ENCODE data around the gene ACY1. TPM values are rescaled to one million over a fixed set of nuclear protein-coding genes. Genes with fewer than 3 reads are reported as not detected.

The ACY1 gene
- total RNA-seq, 2 donors from 2014 or later: 58.2 to 69.4 TPM

DNA sequence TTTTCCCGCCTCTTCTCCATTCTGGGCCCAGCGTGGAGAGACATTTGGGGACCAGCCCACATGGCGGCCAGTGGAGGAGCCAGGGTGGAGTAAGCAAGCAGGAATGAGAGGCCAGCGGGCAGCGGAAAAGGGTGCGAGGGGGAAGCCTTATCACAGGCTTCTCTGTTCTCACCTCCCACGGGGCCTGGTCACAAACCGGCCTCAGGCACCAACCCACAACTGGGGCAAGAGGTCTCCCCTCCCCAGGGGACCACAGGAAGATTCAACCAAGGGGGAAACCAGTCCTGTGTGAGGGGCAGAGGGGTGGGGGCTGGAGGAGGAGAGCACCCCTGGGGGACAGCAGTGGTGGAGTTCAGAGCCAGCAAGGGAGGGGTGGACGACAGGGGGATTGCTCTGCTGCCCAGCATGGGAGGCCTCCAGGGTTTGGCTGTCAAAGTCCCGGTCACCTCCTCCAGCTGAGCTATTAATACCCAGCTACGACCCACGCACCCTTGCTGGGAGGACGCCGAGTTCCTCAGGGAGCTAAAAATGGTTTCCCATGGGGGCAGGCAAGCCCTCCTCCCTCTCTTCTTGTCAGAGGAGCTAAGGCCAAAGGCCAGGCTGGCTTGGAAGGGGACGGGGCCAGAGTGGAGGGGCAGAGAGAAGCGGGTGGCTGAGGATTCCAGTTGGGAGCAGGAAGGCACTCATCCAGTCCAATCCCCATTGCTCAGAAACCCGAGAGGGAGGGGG lies 36.2 kb downstream of the ACY1 start:
- Mint-ChIP-seq H3K36me3 (ENCODE audit: low read depth) (no peaks in the 10 kb centered on the region), H3K9me3 (no peaks in the 10 kb centered on the region), H3K27me3 (ENCODE audit: insufficient read depth) (no peaks in the 10 kb centered on the region), H3K27ac (no peak overlapping the region), H3K4me3 (no peak overlapping the region), H3K4me1 (peaks cover 5% of the 10 kb centered on the region)
- Histone ChIP-seq H3K4me1 (ENCODE audit: control insufficient read depth, insufficient read depth, low read length) (no peaks in the 10 kb centered on the region), H3K4me3 (ENCODE audit: low read length) (no peak overlapping the region), H3K9me3 (ENCODE audit: control insufficient read depth, low read length) (no peaks in the 10 kb centered on the region), H3K27ac (ENCODE audit: low read depth, low read length) (no peak overlapping the region), H3K27me3 (ENCODE audit: control insufficient read depth, insufficient read depth, low read length, poor library complexity, severe bottlenecking) (no peaks in the 10 kb centered on the region), H3K36me3 (ENCODE audit: control insufficient read depth, insufficient read depth, low read length) (no peaks in the 10 kb centered on the region), H3K9ac (ENCODE audit: extremely low read depth, low read length, poor library complexity, severe bottlenecking) (no peak overlapping the region)
- no peak for DNase-seq
- no peak for TF ChIP-seq CTCF (conservative IDR thresholded peaks at IDR 0.05)
- whole genome bisulfite sequencing, 2 experiments (ENCODE audit: insufficient coverage in 1 of 2, insufficient read length in 1 of 2): 81 to 86% methylated on average over 11 to 17 of the region's 17 CpGs

- H3K27ac ChIP-seq (ENCODE audit: low read depth, low read length): no peak overlapping the region
- Mint-ChIP-seq H3K9me3 (no peaks in the 10 kb centered on the region), H3K36me3 (ENCODE audit: low read depth) (no peaks in the 10 kb centered on the region), H3K27ac (no peak overlapping the region), H3K27me3 (ENCODE audit: insufficient read depth) (no peaks in the 10 kb centered on the region), H3K4me1 (peaks cover 5% of the 10 kb centered on the region), H3K4me3 (no peak overlapping the region)
- H3K4me1 ChIP-seq (ENCODE audit: control insufficient read depth, insufficient read depth, low read length): no peaks in the 10 kb centered on the region
- no peak overlapping the region for H3K4me3 ChIP-seq (ENCODE audit: low read length)
- 96 to 100% methylated on average over 2 to 7 of the region's 7 CpGs for WGBS, 2 experiments (ENCODE audit: insufficient coverage in 1 of 2, insufficient read length in 1 of 2)
- H3K27me3 ChIP-seq (ENCODE audit: control insufficient read depth, insufficient read depth, low read length, poor library complexity, severe bottlenecking): no peaks in the 10 kb centered on the region
- TF ChIP-seq CTCF (conservative IDR thresholded peaks at IDR 0.05): no peak
- H3K36me3 ChIP-seq (ENCODE audit: control insufficient read depth, insufficient read depth, low read length): no peaks in the 10 kb centered on the region
- H3K9ac ChIP-seq (ENCODE audit: extremely low read depth, low read length, poor library complexity, severe bottlenecking): no peak overlapping the region
- H3K9me3 ChIP-seq (ENCODE audit: control insufficient read depth, low read length): no peaks in the 10 kb centered on the region
- DNase-seq: no peak
These were observed 37.5 kb downstream of the ACY1 start for GRCh38 chr3:52020796-52021195.

GRCh38 chr3:52021489-52022268 lies 38.3 kb downstream of the ACY1 start:
- Mint-ChIP-seq H3K4me1 (peaks cover 5% of the 10 kb centered on the region), H3K9me3 (no peaks in the 10 kb centered on the region), H3K27me3 (ENCODE audit: insufficient read depth) (no peaks in the 10 kb centered on the region), H3K27ac (no peak overlapping the region), H3K4me3 (no peak overlapping the region), H3K36me3 (ENCODE audit: low read depth) (no peaks in the 10 kb centered on the region)
- H3K9me3 ChIP-seq (ENCODE audit: control insufficient read depth, low read length): no peaks in the 10 kb centered on the region
- H3K36me3 ChIP-seq (ENCODE audit: control insufficient read depth, insufficient read depth, low read length): no peaks in the 10 kb centered on the region
- no peak overlapping the region for H3K27ac ChIP-seq (ENCODE audit: low read depth, low read length)
- no peak for TF ChIP-seq CTCF (conservative IDR thresholded peaks at IDR 0.05)
- H3K9ac ChIP-seq (ENCODE audit: extremely low read depth, low read length, poor library complexity, severe bottlenecking): no peak overlapping the region
- DNase-seq: no peak
- no peaks in the 10 kb centered on the region for H3K4me1 ChIP-seq (ENCODE audit: control insufficient read depth, insufficient read depth, low read length)
- H3K27me3 ChIP-seq (ENCODE audit: control insufficient read depth, insufficient read depth, low read length, poor library complexity, severe bottlenecking): no peaks in the 10 kb centered on the region
- no peak overlapping the region for H3K4me3 ChIP-seq (ENCODE audit: low read length)
- 88 to 96% methylated on average over 6 to 10 of the region's 10 CpGs for whole genome bisulfite sequencing, 2 experiments (ENCODE audit: insufficient coverage in 1 of 2, insufficient read length in 1 of 2)

All from endodermal cell (in vitro differentiated cells).